Chondrocyte (in vitro differentiated cells): ENCODE results near the gene NOM1. TPM values are rescaled to one million over a fixed set of nuclear protein-coding genes. Genes with fewer than 3 reads are reported as not detected.
"Not testable (repeated sequence)": the region's sequence is repeated elsewhere in the genome, so short reads cannot be mapped to it uniquely, and the experiment has no call there.

ENCODE experiments used
- DNase-seq: peaks from one replicate; pipeline ENCODE4 v3.0.0; 2021; ENCODE audit warnings: mixed read lengths, low spot score
- H3K27ac Mint-ChIP-seq: one replicate; pipeline ENCODE4 v1.8.0; 2021; ENCODE audit warnings: mild to moderate bottlenecking, moderate library complexity, mixed read lengths; ENCODE audit not compliant: unreplicated experiment
- H3K27me3 Mint-ChIP-seq: 2 replicates; pipeline ENCODE4 v1.8.0; 2021; ENCODE audit warnings: low read depth, mixed read lengths
- H3K36me3 Mint-ChIP-seq: 2 replicates; pipeline ENCODE4 v1.8.0; 2021; ENCODE audit warnings: low read depth, mixed read lengths
- H3K4me1 Mint-ChIP-seq: 2 replicates; pipeline ENCODE4 v1.8.0; 2021; ENCODE audit warnings: low read depth, mild to moderate bottlenecking, mixed read lengths
- H3K4me3 Mint-ChIP-seq: one replicate; pipeline ENCODE4 v1.8.0; 2021; ENCODE audit warnings: mild to moderate bottlenecking, moderate library complexity, mixed read lengths; ENCODE audit not compliant: unreplicated experiment
- H3K9me3 Mint-ChIP-seq: 2 replicates; pipeline ENCODE4 v1.8.0; 2021; ENCODE audit warnings: low read depth, mixed read lengths
- CTCF ChIP-seq: fragments of 200-600 bp; sonication (generic); IDR thresholded peaks from 2 replicates; pipeline ENCODE4 v1.5.0; 2021; ENCODE audit warnings: antibody characterized with exemption, mild to moderate bottlenecking, moderate library complexity
- total RNA-seq: library from RNA; stranded (reverse); gene quantifications from 3 replicates; pipeline ENCODE4 v1.2.1, GENCODE V29; 2021

The NOM1 gene
- total RNA-seq, 1 donor from 2014 or later = 16.9 TPM

DNA sequence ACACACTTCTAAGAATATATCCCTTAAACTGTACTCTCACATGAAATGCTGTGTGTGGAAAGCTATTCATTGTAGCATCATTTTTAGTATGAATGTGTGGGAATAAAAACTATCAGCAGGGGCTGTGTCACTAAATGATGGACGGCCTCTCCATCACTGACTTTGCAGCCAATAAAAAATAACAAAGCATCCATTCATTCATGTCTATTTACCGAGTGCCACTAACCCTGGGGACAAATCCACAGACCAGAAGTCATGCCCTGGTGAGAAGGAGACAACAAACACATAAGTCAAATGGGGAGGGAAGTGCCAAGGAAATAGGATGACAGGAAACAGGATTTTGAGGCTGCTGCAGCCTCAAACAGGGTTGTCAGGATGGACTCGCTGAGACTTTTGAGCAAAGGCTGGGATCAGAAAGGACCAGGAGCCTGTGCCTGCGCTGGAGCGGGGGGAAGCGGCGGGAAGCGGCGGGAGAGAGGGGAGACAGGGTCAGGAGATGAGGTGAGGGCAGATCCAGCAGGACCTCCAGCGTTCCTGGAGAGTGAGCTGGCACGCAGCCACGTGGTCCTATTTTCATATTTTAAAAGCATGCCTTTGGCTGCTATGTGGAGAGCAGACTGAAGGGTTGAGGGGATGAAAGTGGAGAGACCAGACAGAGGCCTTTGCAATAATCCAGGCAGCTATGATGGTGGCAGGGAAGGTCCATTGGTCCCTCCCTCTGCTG, 2.2 kb upstream of the NOM1 start:
- Mint-ChIP-seq H3K4me3 (peak overlapping the region; percentile 11), H3K27me3 (peaks cover 23% of the 10 kb centered on the region), H3K27ac (no peak overlapping the region), H3K9me3 (no peaks in the 10 kb centered on the region), H3K4me1 (peaks cover 30% of the 10 kb centered on the region), H3K36me3 (peaks cover 1% of the 10 kb centered on the region)
- no peak for DNase-seq
- TF ChIP-seq CTCF = no peak

- DNase-seq = no peak
Measured at GRCh38 chr7:156948361-156948760, 1.2 kb upstream of the NOM1 start.

DNA sequence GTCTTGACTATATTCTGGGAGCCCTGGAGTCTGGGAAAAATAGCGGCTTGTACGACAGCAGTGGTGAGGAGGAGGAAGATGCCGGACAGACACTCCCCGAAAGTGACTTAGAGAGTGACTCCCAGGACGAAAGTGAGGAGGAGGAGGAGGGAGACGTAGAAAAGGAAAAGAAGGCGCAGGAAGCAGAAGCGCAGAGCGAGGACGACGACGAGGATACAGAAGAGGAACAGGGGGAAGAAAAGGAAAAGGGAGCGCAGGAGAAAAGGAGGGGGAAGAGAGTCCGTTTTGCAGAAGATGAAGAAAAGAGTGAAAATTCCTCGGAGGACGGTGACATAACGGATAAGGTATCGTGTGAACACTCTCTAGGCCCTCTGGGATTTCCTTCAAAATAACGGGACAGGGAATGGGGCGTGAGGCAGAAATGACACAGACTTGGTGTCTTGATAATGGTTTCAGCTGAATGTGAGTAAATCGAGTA, 908 bp downstream of the NOM1 start:
- Mint-ChIP-seq H3K9me3 (no peaks in the 10 kb centered on the region), H3K27me3 (peaks cover 1% of the 10 kb centered on the region), H3K4me3 (peak overlapping the region; percentile 100), H3K27ac (peak overlapping the region; percentile 98), H3K4me1 (peaks cover 32% of the 10 kb centered on the region), H3K36me3 (peaks cover 16% of the 10 kb centered on the region)
- DNase-seq = no peak
- no peak for TF ChIP-seq CTCF

More at GRCh38 chr7:156948361-156948760, 1.2 kb upstream of the NOM1 start:
- Mint-ChIP-seq H3K4me3 (no peak overlapping the region), H3K27me3 (peaks cover 20% of the 10 kb centered on the region), H3K4me1 (peaks cover 32% of the 10 kb centered on the region), H3K36me3 (peaks cover 3% of the 10 kb centered on the region), H3K27ac (no peak overlapping the region), H3K9me3 (no peaks in the 10 kb centered on the region)
- no peak for TF ChIP-seq CTCF

GRCh38 chr7:156953215-156953614, 3.7 kb downstream of the NOM1 start:
- not testable (repeated sequence) for H3K9me3 Mint-ChIP-seq, H3K27me3 Mint-ChIP-seq, DNase-seq, H3K27ac Mint-ChIP-seq, H3K4me3 Mint-ChIP-seq
- Mint-ChIP-seq H3K4me1 (peaks cover 25% of the 10 kb centered on the region), H3K36me3 (peaks cover 27% of the 10 kb centered on the region)

DNA sequence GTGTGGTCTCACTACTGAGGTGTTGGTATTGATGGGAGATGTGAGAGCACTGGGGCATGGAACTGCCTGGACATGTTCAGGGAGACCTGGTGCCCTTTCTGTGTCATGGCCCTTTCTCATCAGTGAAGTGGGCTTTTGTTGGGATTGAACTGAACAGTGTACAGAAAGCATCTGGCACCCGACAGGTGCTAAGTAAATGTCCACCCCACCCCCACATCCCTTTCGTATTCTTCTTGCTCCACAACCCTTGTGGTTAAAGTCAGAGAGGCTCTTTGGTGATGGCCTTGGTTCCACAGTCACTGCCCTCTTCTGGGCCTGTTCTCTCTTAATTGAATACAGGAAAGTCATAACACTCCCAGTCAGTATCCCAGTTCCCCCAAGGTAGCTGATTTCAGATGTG, 5.4 kb downstream of the NOM1 start:
- Mint-ChIP-seq H3K9me3 (no peaks in the 10 kb centered on the region), H3K4me3 (no peak overlapping the region), H3K4me1 (peaks cover 25% of the 10 kb centered on the region), H3K36me3 (peaks cover 33% of the 10 kb centered on the region), H3K27me3 (no peaks in the 10 kb centered on the region), H3K27ac (no peak overlapping the region)
- no peak for TF ChIP-seq CTCF
- no peak for DNase-seq

GRCh38 chr7:156956727-156957126, 7.2 kb downstream of the NOM1 start:
- H3K27ac Mint-ChIP-seq = no peak overlapping the region

More at GRCh38 chr7:156956727-156957126, 7.2 kb downstream of the NOM1 start:
- Mint-ChIP-seq H3K4me1 (peaks cover 8% of the 10 kb centered on the region), H3K9me3 (no peaks in the 10 kb centered on the region), H3K27me3 (no peaks in the 10 kb centered on the region), H3K36me3 (peaks cover 47% of the 10 kb centered on the region), H3K4me3 (no peak overlapping the region)
- TF ChIP-seq CTCF = no peak
- no peak for DNase-seq
